GM21717 (cell line): ENCODE data around the gene KIF7.
"Not testable (repeated sequence)": the region's sequence is repeated elsewhere in the genome, so short reads cannot be mapped to it uniquely, and the experiment has no call there.

Experiments
- ATAC-seq: cut with Tn5 transposase; IDR thresholded peaks from one replicate; pipeline ENCODE4 v1.9.1; 2021; ENCODE audit warnings: mild to moderate bottlenecking, moderate library complexity; ENCODE audit not compliant: unreplicated experiment

The KIF7 gene

GRCh38 chr15:89654847-89655805 is at the start of gene KIF7:
Gene KIF7 (minus strand): TSS chr15:89655467. CDS start chr15:89652930, 2,537 bp downstream.
- no peak for ATAC-seq

DNA sequence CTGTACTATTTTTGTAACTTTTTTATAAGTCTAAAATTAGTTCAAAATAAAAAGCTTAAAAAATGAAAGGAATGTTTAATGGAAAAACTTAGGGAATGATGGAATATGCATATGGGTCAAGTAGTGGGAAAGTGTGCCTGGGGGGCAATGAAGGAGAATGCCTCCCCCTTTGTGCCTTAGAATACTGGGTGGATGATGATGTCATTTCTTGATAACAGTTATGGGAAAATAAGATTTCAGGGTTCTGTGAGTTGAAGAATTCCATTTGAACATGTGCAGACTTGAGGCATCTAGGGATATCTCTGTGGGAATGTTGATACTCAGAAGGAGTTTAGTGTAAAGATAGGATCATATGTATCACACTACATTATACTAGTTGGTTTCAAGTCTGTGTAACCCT is 49.1 kb upstream of the KIF7 start:
- no peak for ATAC-seq

DNA sequence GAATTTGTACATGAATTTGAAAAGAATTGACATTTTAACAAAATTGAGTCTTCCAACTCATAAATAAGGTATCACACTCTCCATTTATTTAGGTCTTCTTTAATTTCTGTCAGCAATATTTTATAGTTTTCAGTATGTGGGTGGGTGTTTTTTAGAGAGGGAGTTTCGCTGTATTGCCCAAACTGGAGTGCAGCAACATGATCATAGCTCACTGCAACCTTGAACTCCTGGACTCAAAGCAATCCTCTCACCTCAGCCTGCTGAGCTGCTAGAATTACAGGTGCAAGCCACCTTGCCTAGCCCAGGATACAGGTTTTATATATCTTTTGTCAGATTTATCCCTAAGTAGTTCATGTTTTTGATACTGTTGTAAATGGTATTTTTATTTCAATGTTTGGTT is 39.9 kb upstream of the KIF7 start:
- no peak for ATAC-seq

- ATAC-seq: no peak
Observed at GRCh38 chr15:89693696-89694095, 38.4 kb upstream of the KIF7 start.

DNA sequence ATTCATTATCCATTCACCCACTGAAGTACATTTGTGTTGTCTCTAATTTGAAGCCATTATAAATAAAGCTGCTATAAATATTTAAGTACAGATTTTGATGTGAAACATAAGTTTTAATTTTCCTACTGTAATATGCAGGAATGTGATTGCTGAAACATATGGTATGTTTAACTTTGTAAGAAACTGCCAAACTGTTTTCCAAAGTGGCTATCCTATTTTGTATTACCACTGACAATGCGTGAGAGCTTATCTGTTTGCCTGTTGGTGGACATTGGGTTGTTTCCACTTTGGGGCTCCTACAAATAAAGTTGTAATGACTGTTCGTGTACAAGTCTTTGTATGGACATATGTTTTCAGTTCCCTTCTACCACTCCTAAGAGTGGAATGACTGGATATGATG is 37.8 kb upstream of the KIF7 start:
- ATAC-seq: no peak

DNA sequence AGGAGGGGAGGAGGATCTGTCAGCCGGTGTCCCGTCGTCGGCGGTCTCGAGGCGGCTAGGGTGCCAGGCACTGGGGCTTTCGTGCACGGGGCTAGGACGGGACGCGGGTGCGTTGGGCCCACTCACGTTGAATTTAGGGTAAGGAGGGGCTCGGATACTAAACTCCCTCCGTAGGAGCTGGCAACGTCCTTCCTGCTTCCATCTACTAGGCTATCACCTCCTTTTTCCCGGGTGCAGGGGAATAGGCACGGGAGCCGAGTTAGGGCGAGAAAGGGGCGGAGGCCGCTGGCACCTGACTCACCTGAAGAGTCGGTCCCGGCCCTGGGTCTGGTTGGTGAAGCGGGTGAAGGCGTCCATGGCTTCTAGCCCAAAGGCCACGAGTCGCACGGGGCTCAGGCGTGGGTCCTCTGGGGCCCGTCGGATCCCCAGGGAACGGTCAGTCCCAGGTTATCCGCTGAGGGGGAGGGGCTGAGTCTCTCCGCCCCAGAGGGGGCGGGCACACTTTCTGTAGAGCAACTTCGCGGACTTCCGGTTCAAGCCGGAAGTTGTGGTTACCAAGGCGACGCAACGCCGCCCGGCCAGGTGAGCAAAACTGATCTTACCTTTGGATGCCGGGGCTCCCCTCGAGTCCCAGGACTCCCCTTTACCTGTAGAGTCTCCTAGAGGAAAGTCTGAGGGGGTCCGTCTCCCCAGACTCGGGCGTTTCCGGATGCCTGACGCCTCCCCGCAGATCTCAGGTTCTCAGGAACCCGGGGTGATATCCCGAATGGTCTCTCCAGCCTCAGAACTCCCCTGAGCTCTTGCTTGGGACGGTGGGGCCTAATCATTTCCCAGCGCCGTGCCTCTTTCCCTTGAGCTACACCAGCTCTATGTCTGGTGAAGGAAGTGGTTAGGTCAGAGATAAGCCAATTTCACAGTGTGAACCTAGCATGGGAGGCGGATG is 35.3 kb upstream of the KIF7 start, which contains the start of the genes PEX11A and WDR93:
Gene PEX11A, minus strand, starts transcription at position 479 of the 943 bp plus-strand sequence. Its CDS starts 122 bp downstream, at position 357.
Gene WDR93, plus strand, starts transcription at position 536 of the 943 bp plus-strand sequence. CDS start 10,936 bp downstream, outside the sequence.
- ATAC-seq: peak; percentile 95

DNA sequence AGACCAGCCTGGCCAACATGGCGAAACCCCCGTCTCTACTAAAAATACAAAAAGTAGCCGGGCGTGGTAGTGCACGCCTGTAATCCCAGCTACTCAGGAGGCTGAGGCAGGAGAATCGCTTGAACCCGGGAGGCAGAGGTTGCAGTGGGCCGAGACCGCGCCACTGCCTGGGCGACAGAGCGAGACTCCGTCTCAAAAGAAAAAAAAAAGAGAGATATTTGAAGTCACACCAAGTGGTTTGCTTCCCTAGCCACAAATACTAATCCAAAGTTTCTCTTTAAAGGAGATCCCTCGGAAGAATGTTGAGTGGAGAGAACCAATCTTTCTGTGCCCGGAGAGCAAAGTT is 34.6 kb upstream of the KIF7 start:
- ATAC-seq: not testable (repeated sequence)

- ATAC-seq: no peak
Observed at GRCh38 chr15:89686522-89686921, 31.3 kb upstream of the KIF7 start.

- no peak for ATAC-seq
Observed at GRCh38 chr15:89685995-89686394, 30.7 kb upstream of the KIF7 start.

DNA sequence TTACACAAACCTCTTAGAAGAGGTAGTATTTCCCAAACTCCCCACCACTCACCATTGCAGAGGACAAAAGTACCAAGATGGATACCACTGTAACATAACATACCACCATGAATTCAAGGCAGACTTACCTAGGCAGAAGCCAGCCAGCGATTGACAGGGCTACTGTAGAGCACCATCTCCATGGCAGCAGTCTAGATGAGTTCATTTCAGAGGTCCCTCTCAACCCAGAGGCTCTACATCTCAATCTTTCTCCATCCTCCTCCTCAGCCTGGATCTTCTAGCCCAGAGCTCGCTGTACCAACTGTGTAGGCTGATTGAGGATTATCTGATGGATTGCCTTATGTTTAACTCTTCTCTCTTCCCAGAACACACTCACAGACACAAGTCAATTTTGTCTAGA is 25.9 kb upstream of the KIF7 start:
- ATAC-seq: no peak

- no peak for ATAC-seq
Observed at GRCh38 chr15:89680282-89680873, 25.1 kb upstream of the KIF7 start.

DNA sequence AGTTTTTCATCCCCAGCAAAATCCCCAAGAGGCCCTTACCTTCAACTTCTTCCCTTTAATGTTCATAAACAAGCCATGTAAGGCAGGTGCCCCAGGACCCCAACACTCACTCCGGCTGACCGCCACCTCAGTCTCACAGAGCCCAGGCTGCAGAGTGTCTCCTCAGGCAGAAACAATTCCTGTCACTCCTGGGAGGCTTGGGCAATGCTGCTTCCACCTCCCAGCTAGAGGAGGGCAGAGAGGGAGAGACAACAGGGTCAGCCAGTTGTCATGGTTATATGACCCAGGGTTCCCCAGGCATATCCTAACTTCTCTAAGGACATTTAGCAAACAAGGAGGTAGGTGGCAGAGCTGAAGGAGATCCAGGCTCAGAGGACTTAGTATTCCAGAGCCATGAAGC is 23.9 kb upstream of the KIF7 start, which contains the start of gene PLIN1:
Gene PLIN1, minus strand, starts transcription at position 156 of the 400 bp plus-strand sequence. CDS start 1,878 bp downstream, outside the sequence.
- no peak for ATAC-seq

- ATAC-seq: no peak
Observed at GRCh38 chr15:89677381-89677780, 22.1 kb upstream of the KIF7 start.

GRCh38 chr15:89675606-89676005 is 20.3 kb upstream of the KIF7 start:
- ATAC-seq: no peak

DNA sequence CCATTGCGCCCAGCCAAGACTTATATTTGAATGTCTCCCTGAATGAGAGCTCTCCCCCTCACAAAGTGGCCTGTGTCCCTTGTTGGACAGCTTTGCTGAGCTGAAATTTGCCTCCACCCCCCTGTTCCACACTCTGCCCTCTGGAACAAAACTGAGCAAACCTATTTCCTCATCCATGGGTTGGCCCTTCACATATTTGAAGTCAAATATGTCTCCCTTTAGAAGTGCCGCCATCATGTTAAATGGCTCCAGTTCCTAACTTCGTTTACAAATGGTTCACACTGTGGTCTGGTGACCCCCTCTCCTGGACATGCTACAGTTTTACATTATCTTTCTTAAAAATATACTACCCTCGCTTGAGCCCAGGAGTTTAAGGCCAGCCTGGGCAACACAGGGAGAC is 19.3 kb upstream of the KIF7 start:
- no peak for ATAC-seq

- no peak for ATAC-seq
Observed at GRCh38 chr15:89673165-89673512, 17.9 kb upstream of the KIF7 start.

GRCh38 chr15:89672221-89673164 is 17.2 kb upstream of the KIF7 start:
- no peak for ATAC-seq

- ATAC-seq: no peak
Observed at GRCh38 chr15:89671687-89672086, 16.4 kb upstream of the KIF7 start.

GRCh38 chr15:89670971-89671560 is 15.8 kb upstream of the KIF7 start:
- ATAC-seq: no peak
